Mononuclear cell (primary cell): ENCODE results near the gene CTNNBL1. TPM values are rescaled to one million over a fixed set of nuclear protein-coding genes. Genes with fewer than 3 reads are reported as not detected.

Source experiments
- H3K27me3 ChIP-seq: 2 replicates; pipeline ENCODE4 v1.6.0; 2011; ENCODE audit warnings: low read length, control low read depth; ENCODE audit not compliant: insufficient read depth
- H3K4me1 ChIP-seq: 2 replicates; pipeline ENCODE4 v1.5.1; 2011; ENCODE audit warnings: mild to moderate bottlenecking, low read length, control low read depth; ENCODE audit not compliant: insufficient read depth
- H3K4me3 ChIP-seq: 2 replicates; pipeline ENCODE4 v1.5.1; 2011; ENCODE audit warnings: mild to moderate bottlenecking, low read length, moderate library complexity
- H3K9me3 ChIP-seq: 2 replicates; pipeline ENCODE4 v1.5.1; 2011; ENCODE audit warnings: low read depth, mild to moderate bottlenecking, control low read depth, low read length
- total RNA-seq: library from RNA; depleted of rRNA; stranded (reverse); fragments of >200 nt; gene quantifications from one replicate; pipeline ENCODE4 v1.2.3, GENCODE V29; 2012

The CTNNBL1 gene
- total RNA-seq, 1 donor = 19.4 TPM

- no peaks in the 10 kb centered on the region for H3K27me3 ChIP-seq
- no peaks in the 10 kb centered on the region for H3K4me1 ChIP-seq
- H3K4me3 ChIP-seq = no peak overlapping the region
- no peaks in the 10 kb centered on the region for H3K9me3 ChIP-seq
These were observed 122.9 kb downstream of the CTNNBL1 start for GRCh38 chr20:37816726-37817125.

- Histone ChIP-seq H3K4me3 (no peak overlapping the region), H3K27me3 (no peaks in the 10 kb centered on the region), H3K9me3 (no peaks in the 10 kb centered on the region), H3K4me1 (no peaks in the 10 kb centered on the region)
These were observed 127.9 kb downstream of the CTNNBL1 start for GRCh38 chr20:37821696-37822095.

- H3K27me3 ChIP-seq = no peaks in the 10 kb centered on the region
- no peak overlapping the region for H3K4me3 ChIP-seq
- H3K9me3 ChIP-seq = no peaks in the 10 kb centered on the region
- H3K4me1 ChIP-seq = no peaks in the 10 kb centered on the region
These were observed 128.3 kb downstream of the CTNNBL1 start for GRCh38 chr20:37822141-37822601.

GRCh38 chr20:37823296-37823980 is 129.6 kb downstream of the CTNNBL1 start:
- no peak overlapping the region for H3K4me3 ChIP-seq

GRCh38 chr20:37827605-37828004 is 133.8 kb downstream of the CTNNBL1 start:
- Histone ChIP-seq H3K4me3 (no peak overlapping the region), H3K27me3 (no peaks in the 10 kb centered on the region), H3K9me3 (no peaks in the 10 kb centered on the region), H3K4me1 (no peaks in the 10 kb centered on the region)

More at GRCh38 chr20:37823296-37823980, 129.6 kb downstream of the CTNNBL1 start:
- Histone ChIP-seq H3K9me3 (no peaks in the 10 kb centered on the region), H3K27me3 (no peaks in the 10 kb centered on the region), H3K4me1 (no peaks in the 10 kb centered on the region)

- H3K4me1 ChIP-seq = no peaks in the 10 kb centered on the region
- no peaks in the 10 kb centered on the region for H3K27me3 ChIP-seq
- H3K9me3 ChIP-seq = no peaks in the 10 kb centered on the region
- no peak overlapping the region for H3K4me3 ChIP-seq
These were observed 134.9 kb downstream of the CTNNBL1 start for GRCh38 chr20:37828684-37829083.

- no peak overlapping the region for H3K4me3 ChIP-seq
These were observed 135.3 kb downstream of the CTNNBL1 start for GRCh38 chr20:37829128-37829527.

GRCh38 chr20:37833221-37833896 is 139.5 kb downstream of the CTNNBL1 start:
- Histone ChIP-seq H3K4me1 (no peaks in the 10 kb centered on the region), H3K9me3 (no peaks in the 10 kb centered on the region), H3K27me3 (no peaks in the 10 kb centered on the region), H3K4me3 (no peak overlapping the region)

More at GRCh38 chr20:37829128-37829527, 135.3 kb downstream of the CTNNBL1 start:
- H3K27me3 ChIP-seq = no peaks in the 10 kb centered on the region
- no peaks in the 10 kb centered on the region for H3K4me1 ChIP-seq
- H3K9me3 ChIP-seq = no peaks in the 10 kb centered on the region

GRCh38 chr20:37836926-37837325 is 143.1 kb downstream of the CTNNBL1 start:
- Histone ChIP-seq H3K4me3 (no peak overlapping the region), H3K9me3 (no peaks in the 10 kb centered on the region), H3K4me1 (no peaks in the 10 kb centered on the region), H3K27me3 (no peaks in the 10 kb centered on the region)

GRCh38 chr20:37837924-37838323 is 144.1 kb downstream of the CTNNBL1 start:
- Histone ChIP-seq H3K4me3 (no peak overlapping the region), H3K27me3 (no peaks in the 10 kb centered on the region), H3K9me3 (no peaks in the 10 kb centered on the region)

GRCh38 chr20:37838769-37839431 is 145.1 kb downstream of the CTNNBL1 start:
- H3K9me3 ChIP-seq = no peaks in the 10 kb centered on the region
- no peaks in the 10 kb centered on the region for H3K27me3 ChIP-seq
- no peaks in the 10 kb centered on the region for H3K4me1 ChIP-seq
- no peak overlapping the region for H3K4me3 ChIP-seq

More at GRCh38 chr20:37837924-37838323, 144.1 kb downstream of the CTNNBL1 start:
- no peaks in the 10 kb centered on the region for H3K4me1 ChIP-seq

- H3K4me1 ChIP-seq = no peaks in the 10 kb centered on the region
- no peak overlapping the region for H3K4me3 ChIP-seq
- no peaks in the 10 kb centered on the region for H3K27me3 ChIP-seq
- no peaks in the 10 kb centered on the region for H3K9me3 ChIP-seq
These were observed 145.6 kb downstream of the CTNNBL1 start for GRCh38 chr20:37839432-37839827.

- Histone ChIP-seq H3K9me3 (no peaks in the 10 kb centered on the region), H3K4me3 (no peak overlapping the region), H3K27me3 (no peaks in the 10 kb centered on the region), H3K4me1 (no peaks in the 10 kb centered on the region)
These were observed 146.1 kb downstream of the CTNNBL1 start for GRCh38 chr20:37839955-37840354.

- Histone ChIP-seq H3K4me1 (no peaks in the 10 kb centered on the region), H3K4me3 (no peak overlapping the region), H3K27me3 (no peaks in the 10 kb centered on the region), H3K9me3 (no peaks in the 10 kb centered on the region)
These were observed 147.6 kb downstream of the CTNNBL1 start for GRCh38 chr20:37841389-37841788.

GRCh38 chr20:37841971-37842370 is 148.1 kb downstream of the CTNNBL1 start:
- no peaks in the 10 kb centered on the region for H3K4me1 ChIP-seq
- no peaks in the 10 kb centered on the region for H3K27me3 ChIP-seq
- H3K9me3 ChIP-seq = no peaks in the 10 kb centered on the region
- H3K4me3 ChIP-seq = no peak overlapping the region
